K562 (cell line): ENCODE data around the gene ACTN4. TPM values are rescaled to one million over a fixed set of nuclear protein-coding genes. Genes with fewer than 3 reads are reported as not detected.

Experiments used
- HDAC1 ChIP-seq, 2 experiments: fragments of 450-650 bp; IDR thresholded peaks; 2 replicates each; pipeline ENCODE4 v1.6.1; 2016 to 2017; ENCODE audit warnings: inconsistent platforms in 1 of 2, mild to moderate bottlenecking in 1 of 2, moderate library complexity in 1 of 2
- JUND ChIP-seq, 2 experiments: IDR thresholded peaks; 2 replicates in 1 of 2; 3 replicates in 1 of 2; pipeline ENCODE4 v1.6.1; 2011; ENCODE audit warnings: borderline replicate concordance in 2 of 2, low read depth in 2 of 2, low read length in 2 of 2, improper control_type of control experiment in 1 of 2, missing biosample characterization in 1 of 2, missing genetic modification characterization in 1 of 2, missing genetic modification reagents in 1 of 2
- MCM7 ChIP-seq, 2 experiments: fragments of 450-650 bp; IDR thresholded peaks; 2 replicates each; pipeline ENCODE4 v1.6.1; 2016 to 2018
- RAD21 ChIP-seq, 2 experiments: fragments of 250-450 bp in 1 of 2; fragments of 450-650 bp in 1 of 2; sonication (Bioruptor Pico) in 1 of 2; formaldehyde crosslinking in 1 of 2; IDR thresholded peaks in 1 of 2; conservative IDR thresholded peaks in 1 of 2; 2 replicates each; pipeline versions ENCODE4 v1.4.0 to v1.8.0; 2020 to 2022; ENCODE audit warnings: mild to moderate bottlenecking in 2 of 2, moderate library complexity in 1 of 2
- RBFOX2 ChIP-seq: fragments of 200-400 bp; formaldehyde crosslinking; IDR thresholded peaks from 2 replicates; pipeline ENCODE4 v1.6.1; 2017; ENCODE audit warnings: low read depth, mild to moderate bottlenecking, low read length, moderate library complexity
- polyA plus RNA-seq, 8 experiments: library from polyadenylated mRNA; depleted of rRNA in 4 of 8; stranded (reverse) in 5 of 8; unstranded in 3 of 8; fragments of >200 nt; fragmentation: Nextera tagmentation in 2 of 8; fragmentation: Illumina TruSeq in 1 of 8; extraction: Ambion mirVana in 2 of 8; extraction: Trizol in 1 of 8; gene quantifications; 2 replicates each; pipeline versions ENCODE4 v1.2.1 to v1.2.3, GENCODE V29; 2011 to 2014; ENCODE audit warnings: inconsistent platforms in 1 of 8, missing spikeins in 1 of 8
- total RNA-seq, 7 experiments: library from RNA; depleted of rRNA in 6 of 7; stranded (reverse); fragments of >200 nt in 6 of 7; fragmentation: Illumina TruSeq in 2 of 7; extraction: Trizol in 2 of 7; gene quantifications; 2 replicates each; pipeline versions ENCODE4 v1.2.1 to v1.2.3, GENCODE V29; 2011 to 2021; ENCODE audit warnings: low replicate concordance in 1 of 7
- TF ChIP-seq, protein P1 (sequence below), 2 experiments: fragments of 450-650 bp; formaldehyde crosslinking in 1 of 2; IDR thresholded peaks; 2 replicates each; pipeline versions ENCODE4 v1.4.0 to v1.6.1; 2014 to 2020; ENCODE audit warnings: mild to moderate bottlenecking in 2 of 2, borderline replicate concordance in 1 of 2, low read depth in 1 of 2
- TF ChIP-seq, protein P2 (sequence below): conservative IDR thresholded peaks from 2 replicates; pipeline ENCODE4 v1.6.1; 2011; ENCODE audit warnings: low read depth, mild to moderate bottlenecking, low read length; ENCODE audit not compliant: control insufficient read depth
- TF ChIP-seq, protein P3 (sequence below), 2 experiments: IDR thresholded peaks; 2 replicates each; pipeline ENCODE4 v1.6.1; 2012; ENCODE audit warnings: improper control_type of control experiment in 2 of 2, low read depth in 2 of 2, low read length in 2 of 2, borderline replicate concordance in 1 of 2
- TF ChIP-seq, protein P4 (sequence below): sonication (generic); formaldehyde crosslinking; IDR thresholded peaks from 2 replicates; pipeline ENCODE4 v1.8.0; 2022; ENCODE audit warnings: missing genetic modification reagents, mild to moderate bottlenecking, moderate library complexity, borderline replicate concordance

Gene ACTN4
- total and polyA plus RNA-seq, 9 of the 15 experiments (the other 6 are each of a cell fraction or from before 2014, with no cell fraction given) = 3.1 to 385 (median 125) TPM

DNA sequence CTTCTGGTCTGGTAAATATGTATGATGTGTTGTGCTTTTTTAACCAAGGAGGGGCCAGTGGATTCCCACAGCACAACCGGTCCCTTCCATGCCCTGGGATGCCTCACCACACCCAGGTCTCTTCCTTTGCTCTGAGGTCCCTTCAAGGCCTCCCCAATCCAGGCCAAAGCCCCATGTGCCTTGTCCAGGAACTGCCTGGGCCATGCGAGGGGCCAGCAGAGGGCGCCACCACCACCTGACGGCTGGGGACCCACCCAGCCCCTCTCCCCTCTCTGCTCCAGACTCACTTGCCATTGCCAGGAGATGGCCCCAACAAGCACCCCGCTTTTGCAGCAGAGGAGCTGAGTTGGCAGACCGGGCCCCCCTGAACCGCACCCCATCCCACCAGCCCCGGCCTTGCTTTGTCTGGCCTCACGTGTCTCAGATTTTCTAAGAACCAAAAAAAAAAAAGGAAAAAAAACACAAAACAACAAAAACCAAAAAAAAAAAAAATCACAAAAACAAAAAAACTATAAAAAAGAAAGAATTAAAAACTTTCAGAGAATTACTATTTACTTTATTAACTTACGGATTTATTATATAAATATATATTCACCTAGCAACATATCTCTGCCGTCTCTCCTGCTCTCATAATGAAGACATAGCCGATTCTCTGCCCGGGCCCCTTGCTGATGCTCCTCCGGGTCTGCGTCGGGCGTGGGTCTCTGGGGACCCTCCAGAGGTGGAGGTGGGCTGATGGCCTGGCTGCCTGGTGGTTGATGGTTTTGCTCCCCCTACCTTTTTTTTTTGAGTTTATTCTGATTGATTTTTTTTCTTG is 82.4 kb downstream of the ACTN4 start (continued):
- TF ChIP-seq, protein P1, sequence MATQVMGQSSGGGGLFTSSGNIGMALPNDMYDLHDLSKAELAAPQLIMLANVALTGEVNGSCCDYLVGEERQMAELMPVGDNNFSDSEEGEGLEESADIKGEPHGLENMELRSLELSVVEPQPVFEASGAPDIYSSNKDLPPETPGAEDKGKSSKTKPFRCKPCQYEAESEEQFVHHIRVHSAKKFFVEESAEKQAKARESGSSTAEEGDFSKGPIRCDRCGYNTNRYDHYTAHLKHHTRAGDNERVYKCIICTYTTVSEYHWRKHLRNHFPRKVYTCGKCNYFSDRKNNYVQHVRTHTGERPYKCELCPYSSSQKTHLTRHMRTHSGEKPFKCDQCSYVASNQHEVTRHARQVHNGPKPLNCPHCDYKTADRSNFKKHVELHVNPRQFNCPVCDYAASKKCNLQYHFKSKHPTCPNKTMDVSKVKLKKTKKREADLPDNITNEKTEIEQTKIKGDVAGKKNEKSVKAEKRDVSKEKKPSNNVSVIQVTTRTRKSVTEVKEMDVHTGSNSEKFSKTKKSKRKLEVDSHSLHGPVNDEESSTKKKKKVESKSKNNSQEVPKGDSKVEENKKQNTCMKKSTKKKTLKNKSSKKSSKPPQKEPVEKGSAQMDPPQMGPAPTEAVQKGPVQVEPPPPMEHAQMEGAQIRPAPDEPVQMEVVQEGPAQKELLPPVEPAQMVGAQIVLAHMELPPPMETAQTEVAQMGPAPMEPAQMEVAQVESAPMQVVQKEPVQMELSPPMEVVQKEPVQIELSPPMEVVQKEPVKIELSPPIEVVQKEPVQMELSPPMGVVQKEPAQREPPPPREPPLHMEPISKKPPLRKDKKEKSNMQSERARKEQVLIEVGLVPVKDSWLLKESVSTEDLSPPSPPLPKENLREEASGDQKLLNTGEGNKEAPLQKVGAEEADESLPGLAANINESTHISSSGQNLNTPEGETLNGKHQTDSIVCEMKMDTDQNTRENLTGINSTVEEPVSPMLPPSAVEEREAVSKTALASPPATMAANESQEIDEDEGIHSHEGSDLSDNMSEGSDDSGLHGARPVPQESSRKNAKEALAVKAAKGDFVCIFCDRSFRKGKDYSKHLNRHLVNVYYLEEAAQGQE (IDR thresholded peaks at IDR 0.05; ENCODE audit: borderline replicate concordance) = peak; percentile 72
- TF ChIP-seq, protein P1 (CRISPR knock-in tag; IDR thresholded peaks at IDR 0.05; ENCODE audit: low read depth) = no peak
- TF ChIP-seq, protein P2, sequence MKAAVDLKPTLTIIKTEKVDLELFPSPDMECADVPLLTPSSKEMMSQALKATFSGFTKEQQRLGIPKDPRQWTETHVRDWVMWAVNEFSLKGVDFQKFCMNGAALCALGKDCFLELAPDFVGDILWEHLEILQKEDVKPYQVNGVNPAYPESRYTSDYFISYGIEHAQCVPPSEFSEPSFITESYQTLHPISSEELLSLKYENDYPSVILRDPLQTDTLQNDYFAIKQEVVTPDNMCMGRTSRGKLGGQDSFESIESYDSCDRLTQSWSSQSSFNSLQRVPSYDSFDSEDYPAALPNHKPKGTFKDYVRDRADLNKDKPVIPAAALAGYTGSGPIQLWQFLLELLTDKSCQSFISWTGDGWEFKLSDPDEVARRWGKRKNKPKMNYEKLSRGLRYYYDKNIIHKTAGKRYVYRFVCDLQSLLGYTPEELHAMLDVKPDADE = 0 out of 2 replicates have a peak, but pooled peaks have one; percentile 44
- TF ChIP-seq RBFOX2 (0 out of 2 replicates have a peak, but pooled peaks have one; percentile 18), HDAC1 (IDR thresholded peaks at IDR 0.05) (0 out of 4 replicates have a peak, but pooled peaks of 1 of the 2 experiments have one; percentile 21), MCM7 (IDR thresholded peaks at IDR 0.05) (no peak), JUND (IDR thresholded peaks at IDR 0.05; ENCODE audit: borderline replicate concordance, low read depth, low read length) (peak; percentile 52; the same call in 1 of the 2 replicates), JUND (tag; IDR thresholded peaks at IDR 0.05; ENCODE audit: borderline replicate concordance, low read depth, low read length) (no peak; the same call in 2 of the 3 replicates), RAD21 (CRISPR knock-in tag; conservative IDR thresholded peaks at IDR 0.05 in 1 of 2, IDR thresholded peaks at IDR 0.05 in 1 of 2) (peak; percentile 61 to 75)
- TF ChIP-seq, protein P3, sequence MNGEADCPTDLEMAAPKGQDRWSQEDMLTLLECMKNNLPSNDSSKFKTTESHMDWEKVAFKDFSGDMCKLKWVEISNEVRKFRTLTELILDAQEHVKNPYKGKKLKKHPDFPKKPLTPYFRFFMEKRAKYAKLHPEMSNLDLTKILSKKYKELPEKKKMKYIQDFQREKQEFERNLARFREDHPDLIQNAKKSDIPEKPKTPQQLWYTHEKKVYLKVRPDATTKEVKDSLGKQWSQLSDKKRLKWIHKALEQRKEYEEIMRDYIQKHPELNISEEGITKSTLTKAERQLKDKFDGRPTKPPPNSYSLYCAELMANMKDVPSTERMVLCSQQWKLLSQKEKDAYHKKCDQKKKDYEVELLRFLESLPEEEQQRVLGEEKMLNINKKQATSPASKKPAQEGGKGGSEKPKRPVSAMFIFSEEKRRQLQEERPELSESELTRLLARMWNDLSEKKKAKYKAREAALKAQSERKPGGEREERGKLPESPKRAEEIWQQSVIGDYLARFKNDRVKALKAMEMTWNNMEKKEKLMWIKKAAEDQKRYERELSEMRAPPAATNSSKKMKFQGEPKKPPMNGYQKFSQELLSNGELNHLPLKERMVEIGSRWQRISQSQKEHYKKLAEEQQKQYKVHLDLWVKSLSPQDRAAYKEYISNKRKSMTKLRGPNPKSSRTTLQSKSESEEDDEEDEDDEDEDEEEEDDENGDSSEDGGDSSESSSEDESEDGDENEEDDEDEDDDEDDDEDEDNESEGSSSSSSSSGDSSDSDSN (IDR thresholded peaks at IDR 0.05; ENCODE audit: borderline replicate concordance in 1 of 2, low read depth in 2 of 2, low read length in 2 of 2) = peak in 1 of 2 experiments; percentile 35; a peak in 1 of 4 replicates
- TF ChIP-seq, protein P4, sequence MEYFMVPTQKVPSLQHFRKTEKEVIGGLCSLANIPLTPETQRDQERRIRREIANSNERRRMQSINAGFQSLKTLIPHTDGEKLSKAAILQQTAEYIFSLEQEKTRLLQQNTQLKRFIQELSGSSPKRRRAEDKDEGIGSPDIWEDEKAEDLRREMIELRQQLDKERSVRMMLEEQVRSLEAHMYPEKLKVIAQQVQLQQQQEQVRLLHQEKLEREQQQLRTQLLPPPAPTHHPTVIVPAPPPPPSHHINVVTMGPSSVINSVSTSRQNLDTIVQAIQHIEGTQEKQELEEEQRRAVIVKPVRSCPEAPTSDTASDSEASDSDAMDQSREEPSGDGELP (CRISPR knock-in tag) = peak; percentile 76; the same call in 1 of the 2 replicates
